HepG2 (cell line): ENCODE data around the gene PROC. TPM values are rescaled to one million over a fixed set of nuclear protein-coding genes. Genes with fewer than 3 reads are reported as not detected.

Experiments
- CC2D1A ChIP-seq: sonication (generic); formaldehyde crosslinking; IDR thresholded peaks from 2 replicates; pipeline ENCODE4 v1.8.1; 2023; ENCODE audit warnings: mild to moderate bottlenecking, missing genetic modification reagents
- E2F5 ChIP-seq: sonication (generic); formaldehyde crosslinking; conservative IDR thresholded peaks from 2 replicates; pipeline ENCODE4 v1.4.0; 2020; ENCODE audit warnings: missing genetic modification reagents
- GPN1 ChIP-seq: sonication (generic); formaldehyde crosslinking; IDR thresholded peaks from 2 replicates; pipeline ENCODE4 v1.5.1; 2020; ENCODE audit warnings: missing genetic modification reagents, borderline replicate concordance
- HIVEP1 ChIP-seq: sonication (generic); formaldehyde crosslinking; IDR thresholded peaks from 2 replicates; pipeline ENCODE4 v1.4.0; 2020; ENCODE audit warnings: mild to moderate bottlenecking, missing genetic modification reagents
- HOXA3 ChIP-seq: sonication (generic); formaldehyde crosslinking; IDR thresholded peaks from 2 replicates; pipeline ENCODE4 v1.5.0; 2020; ENCODE audit warnings: missing genetic modification reagents
- KDM2A ChIP-seq: sonication (generic); formaldehyde crosslinking; IDR thresholded peaks from 2 replicates; pipeline ENCODE4 v1.4.0; 2020; ENCODE audit warnings: low read depth, missing genetic modification reagents, borderline replicate concordance
- MED13 ChIP-seq: sonication (generic); formaldehyde crosslinking; IDR thresholded peaks from 2 replicates; pipeline ENCODE4 v1.5.0; 2020; ENCODE audit warnings: missing genetic modification reagents
- RFX1 ChIP-seq: fragments of 450-650 bp; IDR thresholded peaks from 2 replicates; pipeline ENCODE4 v1.6.1; 2017
- SPEN ChIP-seq: sonication (generic); formaldehyde crosslinking; IDR thresholded peaks from 2 replicates; pipeline ENCODE4 v1.5.1; 2020; ENCODE audit warnings: low read depth, mild to moderate bottlenecking, missing genetic modification reagents
- ZBTB39 ChIP-seq: sonication (generic); formaldehyde crosslinking; IDR thresholded peaks from 2 replicates; pipeline ENCODE4 v1.5.0; 2020; ENCODE audit warnings: missing genetic modification reagents
- ZBTB42 ChIP-seq: sonication (generic); formaldehyde crosslinking; IDR thresholded peaks from 2 replicates; pipeline ENCODE4 v1.5.0; 2020; ENCODE audit warnings: mild to moderate bottlenecking, missing genetic modification reagents
- ZKSCAN1 ChIP-seq: fragments of 150-350 bp; IDR thresholded peaks from 2 replicates; pipeline ENCODE4 v1.6.1; 2014; ENCODE audit warnings: low read length
- ZNF367 ChIP-seq: sonication (generic); formaldehyde crosslinking; IDR thresholded peaks from 2 replicates; pipeline ENCODE4 v1.4.0; 2020; ENCODE audit warnings: missing genetic modification reagents, borderline replicate concordance
- ZNF550 ChIP-seq: sonication (generic); formaldehyde crosslinking; IDR thresholded peaks from 2 replicates; pipeline ENCODE4 v1.4.0; 2020; ENCODE audit warnings: mild to moderate bottlenecking, missing genetic modification reagents, borderline replicate concordance
- polyA plus RNA-seq, 8 experiments: library from polyadenylated mRNA; depleted of rRNA in 3 of 8; stranded (reverse) in 7 of 8; unstranded in 1 of 8; fragments of >200 nt; fragmentation: Illumina TruSeq in 4 of 8; extraction: Trizol in 4 of 8; gene quantifications; 2 replicates each; pipeline versions ENCODE4 v1.2.1 to v1.2.3, GENCODE V29; 2011 to 2016; ENCODE audit warnings: low read depth in 4 of 8, missing spikeins in 1 of 8, mixed read lengths in 1 of 8; ENCODE audit not compliant: insufficient read depth in 1 of 8
- total RNA-seq, 5 experiments: library from RNA; depleted of rRNA; stranded (reverse); fragments of >200 nt; fragmentation: Illumina TruSeq; extraction: Trizol; gene quantifications; 2 replicates each; pipeline ENCODE4 v1.2.3, GENCODE V29; 2016; ENCODE audit warnings: low read depth in 1 of 5
- TF ChIP-seq, protein P1 (sequence below): IDR thresholded peaks from 2 replicates; pipeline ENCODE4 v1.6.1; 2016; ENCODE audit warnings: missing genetic modification reagents, missing compliant biosample characterization
- TF ChIP-seq, protein P2 (sequence below): sonication (generic); formaldehyde crosslinking; IDR thresholded peaks from 2 replicates; pipeline ENCODE4 v1.4.0; 2020; ENCODE audit warnings: missing genetic modification reagents
- TF ChIP-seq, protein P3 (sequence below): sonication (generic); formaldehyde crosslinking; IDR thresholded peaks from 2 replicates; pipeline ENCODE4 v1.4.0; 2020; ENCODE audit warnings: missing genetic modification reagents

Gene PROC
- total and polyA plus RNA-seq, 2 of the 13 experiments (the other 11 are each of a cell fraction or from before 2014, with no cell fraction given), result 134 to 185 TPM

DNA sequence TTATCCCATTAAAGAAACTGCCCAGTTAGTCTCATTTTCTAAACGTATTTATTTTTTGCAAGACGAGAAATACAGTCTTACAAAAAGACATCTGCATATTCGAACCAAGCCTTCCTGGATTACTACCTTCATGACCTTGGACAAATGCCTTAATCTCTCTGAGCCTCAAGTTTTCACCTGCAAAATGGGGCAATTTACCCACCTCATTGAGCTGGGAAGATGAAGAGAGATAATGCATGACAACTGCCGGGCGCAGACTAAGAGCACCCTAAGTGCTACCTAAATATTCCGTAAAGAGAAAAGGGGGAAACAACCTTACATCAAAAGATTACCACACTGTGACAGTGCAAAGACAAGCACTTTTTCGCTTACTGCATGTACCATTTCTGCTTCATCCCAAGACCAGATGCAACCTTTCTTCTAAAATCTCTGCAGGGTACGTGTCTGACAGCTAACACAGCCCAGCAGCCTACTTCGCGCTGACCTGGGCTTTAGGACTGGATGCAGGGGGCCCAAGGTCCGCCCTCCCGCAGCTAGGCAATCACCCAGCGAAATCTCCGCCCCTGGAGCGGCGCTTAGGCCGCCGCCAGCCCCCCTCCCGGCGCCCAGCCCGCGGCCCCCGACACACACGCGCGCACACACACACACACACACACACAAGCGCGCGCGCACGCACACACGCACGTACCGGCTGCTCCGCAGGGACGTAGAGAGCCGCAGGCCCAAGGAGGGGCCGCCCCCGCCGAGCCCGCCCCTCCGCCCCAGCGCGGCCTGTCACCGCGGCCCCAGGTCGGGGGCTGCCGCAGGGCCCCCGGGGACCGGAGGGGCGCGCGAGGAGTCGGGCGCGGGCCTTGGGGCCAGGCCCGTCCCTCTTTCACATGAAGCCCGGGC lies 31.2 kb upstream of the PROC start (continued):
- TF ChIP-seq ZBTB39 (CRISPR knock-in tag), result no peak
- no peak; the same call in none of the 2 replicates for TF ChIP-seq KDM2A (CRISPR knock-in tag)
- TF ChIP-seq, protein P1, sequence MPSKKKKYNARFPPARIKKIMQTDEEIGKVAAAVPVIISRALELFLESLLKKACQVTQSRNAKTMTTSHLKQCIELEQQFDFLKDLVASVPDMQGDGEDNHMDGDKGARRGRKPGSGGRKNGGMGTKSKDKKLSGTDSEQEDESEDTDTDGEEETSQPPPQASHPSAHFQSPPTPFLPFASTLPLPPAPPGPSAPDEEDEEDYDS, result peak; percentile 56; the same call in 1 of the 2 replicates
- TF ChIP-seq MED13 (CRISPR knock-in tag), result 0 out of 2 replicates have a peak, but pooled peaks have one; percentile 17
- TF ChIP-seq, protein P2, sequence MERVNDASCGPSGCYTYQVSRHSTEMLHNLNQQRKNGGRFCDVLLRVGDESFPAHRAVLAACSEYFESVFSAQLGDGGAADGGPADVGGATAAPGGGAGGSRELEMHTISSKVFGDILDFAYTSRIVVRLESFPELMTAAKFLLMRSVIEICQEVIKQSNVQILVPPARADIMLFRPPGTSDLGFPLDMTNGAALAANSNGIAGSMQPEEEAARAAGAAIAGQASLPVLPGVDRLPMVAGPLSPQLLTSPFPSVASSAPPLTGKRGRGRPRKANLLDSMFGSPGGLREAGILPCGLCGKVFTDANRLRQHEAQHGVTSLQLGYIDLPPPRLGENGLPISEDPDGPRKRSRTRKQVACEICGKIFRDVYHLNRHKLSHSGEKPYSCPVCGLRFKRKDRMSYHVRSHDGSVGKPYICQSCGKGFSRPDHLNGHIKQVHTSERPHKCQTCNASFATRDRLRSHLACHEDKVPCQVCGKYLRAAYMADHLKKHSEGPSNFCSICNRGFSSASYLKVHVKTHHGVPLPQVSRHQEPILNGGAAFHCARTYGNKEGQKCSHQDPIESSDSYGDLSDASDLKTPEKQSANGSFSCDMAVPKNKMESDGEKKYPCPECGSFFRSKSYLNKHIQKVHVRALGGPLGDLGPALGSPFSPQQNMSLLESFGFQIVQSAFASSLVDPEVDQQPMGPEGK (CRISPR knock-in tag), result peak; percentile 96
- no peak for TF ChIP-seq GPN1 (CRISPR knock-in tag)
- TF ChIP-seq CC2D1A (CRISPR knock-in tag), result no peak
- TF ChIP-seq HIVEP1 (CRISPR knock-in tag), result peak; percentile 66; the same call in 1 of the 2 replicates
- 0 out of 2 replicates have a peak, but pooled peaks have one; percentile 30 for TF ChIP-seq E2F5
- no peak; the same call in 1 of the 2 replicates for TF ChIP-seq ZBTB42
- TF ChIP-seq, protein P3, sequence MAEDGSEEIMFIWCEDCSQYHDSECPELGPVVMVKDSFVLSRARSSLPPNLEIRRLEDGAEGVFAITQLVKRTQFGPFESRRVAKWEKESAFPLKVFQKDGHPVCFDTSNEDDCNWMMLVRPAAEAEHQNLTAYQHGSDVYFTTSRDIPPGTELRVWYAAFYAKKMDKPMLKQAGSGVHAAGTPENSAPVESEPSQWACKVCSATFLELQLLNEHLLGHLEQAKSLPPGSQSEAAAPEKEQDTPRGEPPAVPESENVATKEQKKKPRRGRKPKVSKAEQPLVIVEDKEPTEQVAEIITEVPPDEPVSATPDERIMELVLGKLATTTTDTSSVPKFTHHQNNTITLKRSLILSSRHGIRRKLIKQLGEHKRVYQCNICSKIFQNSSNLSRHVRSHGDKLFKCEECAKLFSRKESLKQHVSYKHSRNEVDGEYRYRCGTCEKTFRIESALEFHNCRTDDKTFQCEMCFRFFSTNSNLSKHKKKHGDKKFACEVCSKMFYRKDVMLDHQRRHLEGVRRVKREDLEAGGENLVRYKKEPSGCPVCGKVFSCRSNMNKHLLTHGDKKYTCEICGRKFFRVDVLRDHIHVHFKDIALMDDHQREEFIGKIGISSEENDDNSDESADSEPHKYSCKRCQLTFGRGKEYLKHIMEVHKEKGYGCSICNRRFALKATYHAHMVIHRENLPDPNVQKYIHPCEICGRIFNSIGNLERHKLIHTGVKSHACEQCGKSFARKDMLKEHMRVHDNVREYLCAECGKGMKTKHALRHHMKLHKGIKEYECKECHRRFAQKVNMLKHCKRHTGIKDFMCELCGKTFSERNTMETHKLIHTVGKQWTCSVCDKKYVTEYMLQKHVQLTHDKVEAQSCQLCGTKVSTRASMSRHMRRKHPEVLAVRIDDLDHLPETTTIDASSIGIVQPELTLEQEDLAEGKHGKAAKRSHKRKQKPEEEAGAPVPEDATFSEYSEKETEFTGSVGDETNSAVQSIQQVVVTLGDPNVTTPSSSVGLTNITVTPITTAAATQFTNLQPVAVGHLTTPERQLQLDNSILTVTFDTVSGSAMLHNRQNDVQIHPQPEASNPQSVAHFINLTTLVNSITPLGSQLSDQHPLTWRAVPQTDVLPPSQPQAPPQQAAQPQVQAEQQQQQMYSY, result peak; percentile 0; the same call in 1 of the 2 replicates
- no peak for TF ChIP-seq ZKSCAN1
- TF ChIP-seq HOXA3 (CRISPR knock-in tag), result 0 out of 2 replicates have a peak, but pooled peaks have one; percentile 30
- no peak for TF ChIP-seq ZNF550 (CRISPR knock-in tag)
- TF ChIP-seq ZNF367, result no peak
- no peak for TF ChIP-seq RFX1
- TF ChIP-seq SPEN (CRISPR knock-in tag), result peak; percentile 53; the same call in 1 of the 2 replicates
